Omental fat pad (tissue), 4 donors: ENCODE results near the gene CADM4. TPM values are rescaled to one million over a fixed set of nuclear protein-coding genes. Genes with fewer than 3 reads are reported as not detected.

ENCODE experiments used
- ATAC-seq: fragments of 150-250 bp; one replicate; pipeline ENCODE4 v1.9.1; 2016; ENCODE audit warnings: mild to moderate bottlenecking, moderate library complexity; ENCODE audit not compliant: low FRiP score
- DNase-seq: peaks from one replicate; pipeline ENCODE4 v3.0.0-alpha.2; 2019; ENCODE audit warnings: low spot score
- total RNA-seq, 4 donors: library from RNA; depleted of rRNA; stranded (reverse); fragments of >200 nt; gene quantifications; one replicate each; pipeline ENCODE4 v1.1.0, GENCODE V29; 2016
- TF ChIP-seq, protein P1 (sequence below), 3 donors: fragments of 450-650 bp; IDR thresholded peaks; one replicate each; pipeline ENCODE4 v1.5.1; 2016 to 2017; ENCODE audit warnings: antibody characterized with exemption in 3 of 3, mild to moderate bottlenecking in 3 of 3, moderate library complexity in 2 of 3

The CADM4 gene
- total RNA-seq, 4 donors from 2014 or later = 0.79 to 3.5 (median 2.5) TPM

DNA sequence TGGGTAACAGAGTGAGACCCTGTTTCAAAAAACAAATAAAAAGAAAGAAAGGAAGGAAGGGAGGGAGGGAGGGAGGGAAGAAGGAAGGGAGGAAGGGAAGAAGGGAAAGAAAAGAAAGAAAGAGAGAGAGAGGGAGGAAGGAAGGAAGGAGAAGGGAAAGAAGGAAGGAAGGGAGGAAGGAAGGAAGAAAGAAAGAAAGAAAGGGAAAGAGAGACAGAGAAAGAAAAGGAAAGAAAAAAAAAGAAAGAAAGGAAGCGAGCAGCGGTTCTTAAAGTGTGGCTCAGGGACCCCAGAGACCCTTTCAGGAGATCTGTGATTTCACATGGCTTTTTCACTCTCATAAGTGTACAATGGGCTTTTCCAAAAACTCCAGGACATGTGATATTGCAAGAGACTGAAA is 9.9 kb upstream of the CADM4 start:
- TF ChIP-seq, protein P1, sequence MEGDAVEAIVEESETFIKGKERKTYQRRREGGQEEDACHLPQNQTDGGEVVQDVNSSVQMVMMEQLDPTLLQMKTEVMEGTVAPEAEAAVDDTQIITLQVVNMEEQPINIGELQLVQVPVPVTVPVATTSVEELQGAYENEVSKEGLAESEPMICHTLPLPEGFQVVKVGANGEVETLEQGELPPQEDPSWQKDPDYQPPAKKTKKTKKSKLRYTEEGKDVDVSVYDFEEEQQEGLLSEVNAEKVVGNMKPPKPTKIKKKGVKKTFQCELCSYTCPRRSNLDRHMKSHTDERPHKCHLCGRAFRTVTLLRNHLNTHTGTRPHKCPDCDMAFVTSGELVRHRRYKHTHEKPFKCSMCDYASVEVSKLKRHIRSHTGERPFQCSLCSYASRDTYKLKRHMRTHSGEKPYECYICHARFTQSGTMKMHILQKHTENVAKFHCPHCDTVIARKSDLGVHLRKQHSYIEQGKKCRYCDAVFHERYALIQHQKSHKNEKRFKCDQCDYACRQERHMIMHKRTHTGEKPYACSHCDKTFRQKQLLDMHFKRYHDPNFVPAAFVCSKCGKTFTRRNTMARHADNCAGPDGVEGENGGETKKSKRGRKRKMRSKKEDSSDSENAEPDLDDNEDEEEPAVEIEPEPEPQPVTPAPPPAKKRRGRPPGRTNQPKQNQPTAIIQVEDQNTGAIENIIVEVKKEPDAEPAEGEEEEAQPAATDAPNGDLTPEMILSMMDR (IDR thresholded peaks at IDR 0.05) = no peak
- DNase-seq = no peak
- no peak for ATAC-seq

DNA sequence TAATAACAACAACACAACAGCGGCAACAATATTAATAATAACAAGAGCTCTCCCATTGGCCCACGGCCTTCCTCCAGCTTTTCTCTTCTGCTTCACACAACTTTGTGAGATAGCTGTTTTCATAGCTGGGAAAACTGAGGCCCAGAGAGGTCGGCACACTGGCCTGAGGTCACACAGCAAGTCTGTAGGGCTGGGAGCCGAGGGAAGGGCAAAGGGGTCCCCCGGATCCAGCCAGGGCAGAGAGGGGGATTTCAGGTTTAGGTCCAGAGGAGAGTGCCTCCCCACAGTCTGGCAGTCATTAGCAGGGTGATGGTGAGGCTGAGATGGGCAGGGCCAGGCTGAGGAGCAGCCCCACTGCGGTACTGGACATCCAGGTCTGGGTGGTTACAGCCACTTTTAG is 9.0 kb upstream of the CADM4 start:
- TF ChIP-seq, protein P1 (IDR thresholded peaks at IDR 0.05) = no peak
- DNase-seq (no peak), ATAC-seq (no peak)

DNA sequence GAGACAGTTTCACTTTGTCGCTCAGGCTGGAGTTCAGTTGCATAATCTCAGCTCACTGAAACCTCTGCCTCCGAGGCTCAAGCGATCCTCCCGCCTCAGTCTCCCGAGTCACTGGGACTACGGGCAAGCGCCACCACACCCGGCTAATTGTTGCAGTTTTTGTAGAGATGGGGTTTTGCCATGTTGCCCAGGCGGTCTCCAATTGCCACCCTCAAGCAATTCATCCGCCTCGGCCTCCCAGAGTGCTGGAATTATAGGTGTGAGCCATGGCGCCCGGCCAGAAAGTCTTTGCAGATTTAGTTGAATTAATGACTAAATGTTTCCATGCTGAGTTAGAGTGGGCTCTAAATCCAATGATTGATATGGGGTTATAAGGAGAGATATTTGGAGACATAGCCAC is 4.5 kb upstream of the CADM4 start:
- ATAC-seq (no peak), DNase-seq (no peak)
- TF ChIP-seq, protein P1 (IDR thresholded peaks at IDR 0.05) = no peak

- TF ChIP-seq, protein P1 (IDR thresholded peaks at IDR 0.05) = no peak
- no peak for DNase-seq
- ATAC-seq = no peak
Observed at GRCh38 chr19:43643326-43643725, 3.7 kb upstream of the CADM4 start.

DNA sequence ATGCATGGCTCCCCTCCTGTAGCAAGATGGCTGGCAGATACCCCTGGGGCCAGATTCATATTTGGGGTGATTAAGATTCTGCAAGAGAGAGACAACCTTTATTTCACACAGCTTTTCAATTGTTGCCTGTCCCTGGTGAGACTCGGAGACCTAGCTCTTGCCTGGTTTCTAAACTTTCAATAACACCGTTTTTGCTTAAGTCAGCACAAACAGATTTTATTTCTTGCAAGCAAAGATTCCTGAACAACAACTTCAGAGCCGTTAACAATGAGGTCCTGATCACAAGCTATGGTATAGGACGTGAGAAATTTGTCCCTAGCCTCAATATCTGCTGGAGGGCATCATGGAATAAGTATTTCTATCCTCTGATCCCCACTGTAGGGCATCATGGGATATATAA is 2.9 kb upstream of the CADM4 start:
- no peak for DNase-seq
- no peak for ATAC-seq
- TF ChIP-seq, protein P1 (IDR thresholded peaks at IDR 0.05) = no peak

GRCh38 chr19:43641333-43641732 is 1.7 kb upstream of the CADM4 start:
- ATAC-seq = no peak
- TF ChIP-seq, protein P1 (IDR thresholded peaks at IDR 0.05) = no peak
- DNase-seq = no peak

DNA sequence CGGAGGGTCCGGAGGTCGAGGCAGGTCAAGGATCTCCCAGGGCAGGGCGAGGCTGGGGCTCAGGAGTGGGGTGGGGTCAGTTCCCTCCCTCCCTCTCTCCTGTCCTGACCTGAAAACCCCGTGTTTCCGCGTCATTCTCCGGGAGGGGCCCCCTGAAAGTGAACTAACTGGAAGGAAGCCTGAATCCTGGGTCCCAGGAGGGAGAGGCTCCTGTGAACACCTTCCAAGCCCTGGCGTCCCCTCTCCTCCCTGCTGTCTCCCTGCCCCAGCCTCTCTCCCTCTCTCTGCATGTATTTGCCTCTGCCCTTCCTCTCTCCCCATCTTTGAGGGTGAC is 741 bp upstream of the CADM4 start:
- TF ChIP-seq, protein P1 (IDR thresholded peaks at IDR 0.05) = no peak
- ATAC-seq = no peak
- DNase-seq = no peak
